IPS DF 6.9 (cell line): Measurements from ENCODE around the gene SLC26A5.
"Not testable (repeated sequence)": the region's sequence is repeated elsewhere in the genome, so short reads cannot be mapped to it uniquely, and the experiment has no call there.

Experiments
- DNase-seq: peaks from one replicate; pipeline ENCODE4 v3.0.0-alpha.2; 2013; ENCODE audit warnings: low read depth, low spot score
- H3K27ac ChIP-seq: one replicate; pipeline ENCODE4 v1.5.1; 2013; ENCODE audit warnings: low read length, control low read depth
- H3K27me3 ChIP-seq: 2 replicates; pipeline ENCODE4 v1.6.1; 2013; ENCODE audit warnings: mild to moderate bottlenecking, low read length; ENCODE audit not compliant: control insufficient read depth, insufficient read depth
- H3K36me3 ChIP-seq: 2 replicates; pipeline ENCODE4 v1.6.1; 2013; ENCODE audit warnings: low read length; ENCODE audit not compliant: control insufficient read depth, insufficient read depth
- H3K4me1 ChIP-seq: 2 replicates; pipeline ENCODE4 v1.6.1; 2013; ENCODE audit warnings: low read length; ENCODE audit not compliant: control insufficient read depth, insufficient read depth
- H3K4me3 ChIP-seq: 2 replicates; pipeline ENCODE4 v1.5.1; 2013; ENCODE audit warnings: mild to moderate bottlenecking, low read length
- H3K9me3 ChIP-seq: 2 replicates; pipeline ENCODE4 v1.6.1; 2013; ENCODE audit warnings: low read length, inconsistent platforms; ENCODE audit not compliant: control insufficient read depth, insufficient read depth
- WGBS: extraction: QIAGEN DNeasy Blood & Tissue Kit; methylation state at CpG from one replicate; pipeline ENCODE4 v1.1.7; 2013; ENCODE audit warnings: mixed read lengths, missing lambda C conversion rate; ENCODE audit not compliant: insufficient read length, insufficient coverage; 5-methylcytosine and 5-hydroxymethylcytosine counted together

Gene SLC26A5

GRCh38 chr7:103446049-103446520, at the start of gene SLC26A5:
Gene SLC26A5, minus strand, starts transcription at chr7:103446207. Its CDS starts 24,693 bp downstream, at chr7:103421514.
- peaks cover 4% of the 10 kb centered on the region; the same call in 1 of the 2 replicates for H3K27me3 ChIP-seq
- no peaks in the 10 kb centered on the region for H3K9me3 ChIP-seq
- peaks cover 2% of the 10 kb centered on the region for H3K4me1 ChIP-seq
- H3K27ac ChIP-seq: no peak within 1 kb of the TSS
- no peaks in the 10 kb centered on the region for H3K36me3 ChIP-seq
- no CpG with 5 or more reads among the region's 54 CpGs for WGBS
- H3K4me3 ChIP-seq: peak within 1 kb of the TSS; percentile 25; the same call in 1 of the 2 replicates
- no peak for DNase-seq

- Histone ChIP-seq H3K9me3 (no peaks in the 10 kb centered on the region), H3K4me1 (no peaks in the 10 kb centered on the region), H3K36me3 (no peaks in the 10 kb centered on the region), H3K4me3 (no peak overlapping the region), H3K27me3 (no peaks in the 10 kb centered on the region), H3K27ac (no peak overlapping the region)
- no peak for DNase-seq
- WGBS: no CpG with 5 or more reads among the region's 4 CpGs
Measured at GRCh38 chr7:103487419-103487818, 41.4 kb upstream of the SLC26A5 start.

- not testable (repeated sequence) for H3K9me3 ChIP-seq, H3K4me3 ChIP-seq, H3K27ac ChIP-seq, H3K36me3 ChIP-seq, DNase-seq, H3K4me1 ChIP-seq, H3K27me3 ChIP-seq
- no CpG with 5 or more reads among the region's 3 CpGs for WGBS
Measured at GRCh38 chr7:103486873-103487272, 40.9 kb upstream of the SLC26A5 start.

- no peaks in the 10 kb centered on the region for H3K9me3 ChIP-seq
Measured at GRCh38 chr7:103480771-103481170, 34.8 kb upstream of the SLC26A5 start.

GRCh38 chr7:103474956-103475355, 28.9 kb upstream of the SLC26A5 start:
- Histone ChIP-seq H3K4me3 (no peak overlapping the region), H3K27ac (no peak overlapping the region), H3K36me3 (no peaks in the 10 kb centered on the region), H3K4me1 (no peaks in the 10 kb centered on the region), H3K9me3 (no peaks in the 10 kb centered on the region), H3K27me3 (no peaks in the 10 kb centered on the region)
- DNase-seq: no peak
- no CpG with 5 or more reads among the region's 5 CpGs for WGBS

More at GRCh38 chr7:103480771-103481170, 34.8 kb upstream of the SLC26A5 start:
- no peaks in the 10 kb centered on the region for H3K27me3 ChIP-seq
- no peak for DNase-seq
- no peaks in the 10 kb centered on the region for H3K36me3 ChIP-seq
- no peak overlapping the region for H3K27ac ChIP-seq
- no peaks in the 10 kb centered on the region for H3K4me1 ChIP-seq
- H3K4me3 ChIP-seq: no peak overlapping the region
- no CpG with 5 or more reads among the region's 2 CpGs for WGBS

GRCh38 chr7:103469095-103469948, 23.3 kb upstream of the SLC26A5 start:
- WGBS: no CpG with 5 or more reads among the region's 4 CpGs
- Histone ChIP-seq H3K36me3 (no peaks in the 10 kb centered on the region), H3K9me3 (no peaks in the 10 kb centered on the region), H3K27ac (no peak overlapping the region), H3K27me3 (no peaks in the 10 kb centered on the region), H3K4me3 (no peak overlapping the region), H3K4me1 (no peaks in the 10 kb centered on the region)
- DNase-seq: no peak

- Histone ChIP-seq H3K27ac (no peak overlapping the region), H3K36me3 (no peaks in the 10 kb centered on the region), H3K4me3 (no peak overlapping the region), H3K27me3 (no peaks in the 10 kb centered on the region), H3K4me1 (no peaks in the 10 kb centered on the region), H3K9me3 (no peaks in the 10 kb centered on the region)
- DNase-seq: no peak
- no CpG with 5 or more reads among the region's 3 CpGs for WGBS
Measured at GRCh38 chr7:103466814-103467213, 20.8 kb upstream of the SLC26A5 start.

GRCh38 chr7:103462358-103462757, 16.4 kb upstream of the SLC26A5 start:
- no peaks in the 10 kb centered on the region for H3K4me1 ChIP-seq
- no peak overlapping the region for H3K4me3 ChIP-seq
- no peaks in the 10 kb centered on the region for H3K9me3 ChIP-seq
- no peak for DNase-seq
- H3K27me3 ChIP-seq: no peaks in the 10 kb centered on the region
- H3K36me3 ChIP-seq: no peaks in the 10 kb centered on the region
- no peak overlapping the region for H3K27ac ChIP-seq
- no CpG with 5 or more reads among the region's 7 CpGs for WGBS

GRCh38 chr7:103447073-103447960, 1.3 kb upstream of the SLC26A5 start:
- Histone ChIP-seq H3K4me3 (no peak overlapping the region), H3K4me1 (peaks cover 2% of the 10 kb centered on the region), H3K9me3 (no peaks in the 10 kb centered on the region), H3K36me3 (no peaks in the 10 kb centered on the region), H3K27me3 (peaks cover 4% of the 10 kb centered on the region; the same call in 1 of the 2 replicates), H3K27ac (no peak overlapping the region)
- peak; percentile 55 for DNase-seq
- WGBS: no CpG with 5 or more reads among the region's 17 CpGs
